ENCODE data around the gene ADGRV1.

The ADGRV1 gene

GRCh38 chr5:90886381-90886780, 327.8 kb downstream of the ADGRV1 start:
- Histone ChIP-seq H3K36me3 (ENCODE audit: control insufficient read depth, insufficient read depth, low read length) (no peaks in the 10 kb centered on the region), H3K4me3 (ENCODE audit: low read depth, low read length) (no peak overlapping the region), H3K9me3 (ENCODE audit: control insufficient read depth, insufficient read depth, low read length) (no peaks in the 10 kb centered on the region), H3K27me3 (ENCODE audit: control insufficient read depth, insufficient read depth, low read length) (no peaks in the 10 kb centered on the region), H3K4me1 (ENCODE audit: control insufficient read depth, insufficient read depth, low read length) (peaks cover 20% of the 10 kb centered on the region), H3K9ac (ENCODE audit: low read depth, low read length) (no peak overlapping the region)

- peaks cover 11% of the 10 kb centered on the region for H3K4me1 ChIP-seq (ENCODE audit: control insufficient read depth, insufficient read depth, low read length)
- no peaks in the 10 kb centered on the region for H3K27me3 ChIP-seq (ENCODE audit: control insufficient read depth, insufficient read depth, low read length)
- H3K9me3 ChIP-seq (ENCODE audit: control insufficient read depth, insufficient read depth, low read length), result no peaks in the 10 kb centered on the region
- H3K9ac ChIP-seq (ENCODE audit: low read depth, low read length), result no peak overlapping the region
- H3K4me3 ChIP-seq (ENCODE audit: low read depth, low read length), result no peak overlapping the region
- no peaks in the 10 kb centered on the region for H3K36me3 ChIP-seq (ENCODE audit: control insufficient read depth, insufficient read depth, low read length)
Measured at GRCh38 chr5:90888511-90889324, 330.1 kb downstream of the ADGRV1 start.

GRCh38 chr5:90889325-90889600, 330.7 kb downstream of the ADGRV1 start:
- Histone ChIP-seq H3K4me3 (ENCODE audit: low read depth, low read length) (no peak overlapping the region), H3K36me3 (ENCODE audit: control insufficient read depth, insufficient read depth, low read length) (no peaks in the 10 kb centered on the region), H3K9me3 (ENCODE audit: control insufficient read depth, insufficient read depth, low read length) (no peaks in the 10 kb centered on the region), H3K27me3 (ENCODE audit: control insufficient read depth, insufficient read depth, low read length) (no peaks in the 10 kb centered on the region), H3K9ac (ENCODE audit: low read depth, low read length) (no peak overlapping the region), H3K4me1 (ENCODE audit: control insufficient read depth, insufficient read depth, low read length) (peaks cover 11% of the 10 kb centered on the region)

DNA sequence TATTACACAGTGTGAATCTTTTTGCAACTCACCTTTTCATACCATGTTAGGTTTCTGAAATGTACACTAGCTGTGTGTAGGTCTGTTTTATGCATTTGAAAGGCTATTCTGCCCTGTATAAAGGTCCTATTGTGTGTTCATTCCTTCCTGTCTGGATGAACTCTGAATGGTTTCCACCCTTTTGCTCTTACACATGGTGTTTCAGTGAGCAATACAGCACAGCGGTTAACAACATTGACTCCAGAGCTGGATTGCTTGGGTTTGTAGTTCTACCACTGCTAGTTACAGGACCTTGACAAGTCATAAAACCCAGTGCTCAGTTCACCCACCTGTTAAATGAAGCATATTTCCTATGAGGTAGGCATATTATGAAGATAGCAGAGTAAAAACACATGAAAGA, 331.6 kb downstream of the ADGRV1 start:
- no peak overlapping the region for H3K4me3 ChIP-seq (ENCODE audit: low read depth, low read length)
- H3K9me3 ChIP-seq (ENCODE audit: control insufficient read depth, insufficient read depth, low read length), result no peaks in the 10 kb centered on the region
- H3K4me1 ChIP-seq (ENCODE audit: control insufficient read depth, insufficient read depth, low read length), result peaks cover 11% of the 10 kb centered on the region
- no peak overlapping the region for H3K9ac ChIP-seq (ENCODE audit: low read depth, low read length)
- H3K27me3 ChIP-seq (ENCODE audit: control insufficient read depth, insufficient read depth, low read length), result no peaks in the 10 kb centered on the region
- no peaks in the 10 kb centered on the region for H3K36me3 ChIP-seq (ENCODE audit: control insufficient read depth, insufficient read depth, low read length)

GRCh38 chr5:90894866-90895420, 336.3 kb downstream of the ADGRV1 start:
- no peak overlapping the region for H3K4me3 ChIP-seq (ENCODE audit: low read depth, low read length)
- H3K27me3 ChIP-seq (ENCODE audit: control insufficient read depth, insufficient read depth, low read length), result no peaks in the 10 kb centered on the region
- H3K36me3 ChIP-seq (ENCODE audit: control insufficient read depth, insufficient read depth, low read length), result no peaks in the 10 kb centered on the region
- H3K9ac ChIP-seq (ENCODE audit: low read depth, low read length), result no peak overlapping the region
- H3K9me3 ChIP-seq (ENCODE audit: control insufficient read depth, insufficient read depth, low read length), result no peaks in the 10 kb centered on the region
- H3K4me1 ChIP-seq (ENCODE audit: control insufficient read depth, insufficient read depth, low read length), result peaks cover 2% of the 10 kb centered on the region

DNA sequence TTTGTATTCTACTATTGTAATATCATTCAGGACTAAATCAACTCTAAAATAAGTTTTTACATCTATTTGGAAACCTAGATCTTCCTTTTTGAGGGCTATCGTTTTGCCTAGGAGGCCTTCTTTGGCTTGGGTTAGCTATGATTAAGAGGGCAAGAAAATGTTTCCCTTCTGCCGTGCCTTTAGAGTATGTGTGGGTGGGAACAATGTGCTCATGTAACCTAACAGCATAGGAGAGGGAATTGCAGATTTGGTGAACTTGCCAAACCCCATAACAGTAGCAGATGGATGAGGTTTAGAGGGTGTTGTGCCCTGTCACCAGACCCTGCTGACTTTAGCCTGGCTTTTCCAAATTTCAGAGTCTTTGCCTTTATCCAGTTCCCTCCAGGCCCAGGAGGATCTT, 339.0 kb downstream of the ADGRV1 start:
- no peaks in the 10 kb centered on the region for H3K9me3 ChIP-seq (ENCODE audit: control insufficient read depth, insufficient read depth, low read length)
- no peaks in the 10 kb centered on the region for H3K4me1 ChIP-seq (ENCODE audit: control insufficient read depth, insufficient read depth, low read length)
- no peak overlapping the region for H3K9ac ChIP-seq (ENCODE audit: low read depth, low read length)
- no peak overlapping the region for H3K4me3 ChIP-seq (ENCODE audit: low read depth, low read length)
- H3K36me3 ChIP-seq (ENCODE audit: control insufficient read depth, insufficient read depth, low read length), result no peaks in the 10 kb centered on the region
- H3K27me3 ChIP-seq (ENCODE audit: control insufficient read depth, insufficient read depth, low read length), result no peaks in the 10 kb centered on the region

GRCh38 chr5:90898326-90899013, 339.9 kb downstream of the ADGRV1 start:
- Histone ChIP-seq H3K4me3 (ENCODE audit: low read depth, low read length) (no peak overlapping the region), H3K4me1 (ENCODE audit: control insufficient read depth, insufficient read depth, low read length) (no peaks in the 10 kb centered on the region), H3K9ac (ENCODE audit: low read depth, low read length) (no peak overlapping the region), H3K27me3 (ENCODE audit: control insufficient read depth, insufficient read depth, low read length) (no peaks in the 10 kb centered on the region), H3K9me3 (ENCODE audit: control insufficient read depth, insufficient read depth, low read length) (no peaks in the 10 kb centered on the region), H3K36me3 (ENCODE audit: control insufficient read depth, insufficient read depth, low read length) (no peaks in the 10 kb centered on the region)

- H3K9me3 ChIP-seq (ENCODE audit: control insufficient read depth, insufficient read depth, low read length), result no peaks in the 10 kb centered on the region
- no peaks in the 10 kb centered on the region for H3K27me3 ChIP-seq (ENCODE audit: control insufficient read depth, insufficient read depth, low read length)
- H3K9ac ChIP-seq (ENCODE audit: low read depth, low read length), result no peak overlapping the region
- no peaks in the 10 kb centered on the region for H3K4me1 ChIP-seq (ENCODE audit: control insufficient read depth, insufficient read depth, low read length)
- no peaks in the 10 kb centered on the region for H3K36me3 ChIP-seq (ENCODE audit: control insufficient read depth, insufficient read depth, low read length)
- H3K4me3 ChIP-seq (ENCODE audit: low read depth, low read length), result no peak overlapping the region
Measured at GRCh38 chr5:90899014-90899604, 340.5 kb downstream of the ADGRV1 start.

GRCh38 chr5:90901261-90901660, 342.7 kb downstream of the ADGRV1 start:
- no peaks in the 10 kb centered on the region for H3K4me1 ChIP-seq (ENCODE audit: control insufficient read depth, insufficient read depth, low read length)
- no peaks in the 10 kb centered on the region for H3K36me3 ChIP-seq (ENCODE audit: control insufficient read depth, insufficient read depth, low read length)
- no peak overlapping the region for H3K4me3 ChIP-seq (ENCODE audit: low read depth, low read length)
- H3K9ac ChIP-seq (ENCODE audit: low read depth, low read length), result no peak overlapping the region
- H3K9me3 ChIP-seq (ENCODE audit: control insufficient read depth, insufficient read depth, low read length), result no peaks in the 10 kb centered on the region
- H3K27me3 ChIP-seq (ENCODE audit: control insufficient read depth, insufficient read depth, low read length), result no peaks in the 10 kb centered on the region

- H3K9me3 ChIP-seq (ENCODE audit: control insufficient read depth, insufficient read depth, low read length), result no peaks in the 10 kb centered on the region
- no peaks in the 10 kb centered on the region for H3K4me1 ChIP-seq (ENCODE audit: control insufficient read depth, insufficient read depth, low read length)
- H3K4me3 ChIP-seq (ENCODE audit: low read depth, low read length), result no peak overlapping the region
- no peak overlapping the region for H3K9ac ChIP-seq (ENCODE audit: low read depth, low read length)
- no peaks in the 10 kb centered on the region for H3K27me3 ChIP-seq (ENCODE audit: control insufficient read depth, insufficient read depth, low read length)
- H3K36me3 ChIP-seq (ENCODE audit: control insufficient read depth, insufficient read depth, low read length), result no peaks in the 10 kb centered on the region
Measured at GRCh38 chr5:90902170-90902569, 343.6 kb downstream of the ADGRV1 start.

DNA sequence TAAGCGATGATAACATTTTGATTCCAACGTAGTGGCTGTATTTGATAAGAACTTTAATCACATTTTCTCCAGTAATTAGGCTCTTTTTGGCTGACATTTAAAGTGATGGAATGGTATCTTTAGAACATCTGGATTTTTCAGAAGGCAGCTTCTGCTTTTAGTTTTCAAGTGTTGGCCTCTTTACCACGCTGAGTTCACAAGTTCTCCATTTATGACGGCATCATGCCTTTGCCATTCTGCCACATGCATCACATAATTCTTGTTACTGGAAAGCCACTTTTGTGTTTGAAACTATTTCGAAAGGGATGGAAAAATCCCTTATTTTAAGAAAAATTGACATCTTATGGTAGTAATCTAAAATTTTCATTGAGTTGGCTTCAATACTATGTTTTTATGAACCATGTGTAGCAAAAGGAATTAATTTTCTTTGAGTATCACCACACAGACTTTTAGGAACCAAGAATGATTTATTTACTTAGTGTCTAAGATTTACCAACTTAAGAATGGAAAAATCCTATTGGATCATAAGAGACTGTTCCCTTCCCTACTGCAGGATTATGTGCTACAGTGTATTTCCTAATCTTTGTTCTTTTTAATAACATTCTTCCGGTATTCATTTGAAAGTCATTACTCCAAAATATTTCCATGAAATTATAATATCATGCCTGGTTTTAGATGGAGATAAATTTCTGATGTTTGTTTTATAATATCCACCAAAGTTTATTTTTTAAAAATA, 344.2 kb downstream of the ADGRV1 start:
- Histone ChIP-seq H3K9ac (ENCODE audit: low read depth, low read length) (no peak overlapping the region), H3K9me3 (ENCODE audit: control insufficient read depth, insufficient read depth, low read length) (no peaks in the 10 kb centered on the region), H3K4me1 (ENCODE audit: control insufficient read depth, insufficient read depth, low read length) (no peaks in the 10 kb centered on the region), H3K36me3 (ENCODE audit: control insufficient read depth, insufficient read depth, low read length) (no peaks in the 10 kb centered on the region), H3K4me3 (ENCODE audit: low read depth, low read length) (no peak overlapping the region), H3K27me3 (ENCODE audit: control insufficient read depth, insufficient read depth, low read length) (no peaks in the 10 kb centered on the region)

All from iPS-15b (cell line).